ENCODE data around the gene ARHGEF37.
"Not testable (repeated sequence)": the region's sequence is repeated elsewhere in the genome, so short reads cannot be mapped to it uniquely, and the experiment has no call there.

DNA sequence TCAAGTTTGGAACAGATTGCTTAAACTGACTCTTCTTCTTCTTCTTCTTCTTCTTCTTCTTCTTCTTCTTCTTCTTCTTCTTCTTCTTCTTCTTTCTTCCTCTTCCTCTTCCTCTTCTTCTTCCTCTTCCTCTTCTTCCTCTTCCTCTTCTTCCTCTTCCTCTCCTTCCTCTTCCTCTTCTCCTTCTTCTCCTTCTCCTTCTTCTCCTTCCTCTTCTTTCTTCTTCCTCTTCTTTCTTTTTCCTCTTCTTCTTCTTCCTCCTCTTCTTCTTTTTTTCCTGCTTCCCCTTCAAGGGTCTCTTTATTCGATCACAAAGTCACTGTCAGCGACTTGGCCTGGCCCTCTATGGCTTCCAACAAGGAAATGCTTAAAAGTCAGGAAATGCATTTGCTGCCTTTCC is 16.9 kb downstream of the ARHGEF37 start:
- TF ChIP-seq, protein P1, sequence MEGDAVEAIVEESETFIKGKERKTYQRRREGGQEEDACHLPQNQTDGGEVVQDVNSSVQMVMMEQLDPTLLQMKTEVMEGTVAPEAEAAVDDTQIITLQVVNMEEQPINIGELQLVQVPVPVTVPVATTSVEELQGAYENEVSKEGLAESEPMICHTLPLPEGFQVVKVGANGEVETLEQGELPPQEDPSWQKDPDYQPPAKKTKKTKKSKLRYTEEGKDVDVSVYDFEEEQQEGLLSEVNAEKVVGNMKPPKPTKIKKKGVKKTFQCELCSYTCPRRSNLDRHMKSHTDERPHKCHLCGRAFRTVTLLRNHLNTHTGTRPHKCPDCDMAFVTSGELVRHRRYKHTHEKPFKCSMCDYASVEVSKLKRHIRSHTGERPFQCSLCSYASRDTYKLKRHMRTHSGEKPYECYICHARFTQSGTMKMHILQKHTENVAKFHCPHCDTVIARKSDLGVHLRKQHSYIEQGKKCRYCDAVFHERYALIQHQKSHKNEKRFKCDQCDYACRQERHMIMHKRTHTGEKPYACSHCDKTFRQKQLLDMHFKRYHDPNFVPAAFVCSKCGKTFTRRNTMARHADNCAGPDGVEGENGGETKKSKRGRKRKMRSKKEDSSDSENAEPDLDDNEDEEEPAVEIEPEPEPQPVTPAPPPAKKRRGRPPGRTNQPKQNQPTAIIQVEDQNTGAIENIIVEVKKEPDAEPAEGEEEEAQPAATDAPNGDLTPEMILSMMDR (conservative IDR thresholded peaks at IDR 0.05; ENCODE audit: low read length), result not testable (repeated sequence)
- TF ChIP-seq EZH2phosphoT487 (IDR thresholded peaks at IDR 0.05; ENCODE audit: borderline replicate concordance, low read depth, low read length), result not testable (repeated sequence)

Measured in OCI-LY7 (cell line).